Keratinocyte (primary cell): ENCODE measurements around the gene SCTR. TPM values are rescaled to one million over a fixed set of nuclear protein-coding genes. Genes with fewer than 3 reads are reported as not detected.

ENCODE experiments used
- DNase-seq: peaks from one replicate; pipeline ENCODE4 v3.0.0-alpha.2; 2011; ENCODE audit warnings: low read depth, missing footprints, low spot score
- FAIRE-seq: peaks from 2 replicates; lab custom pipeline; 2011; peaks lifted over from hg19 to GRCh38; lab: Jason Lieb, UNC
- H2AFZ ChIP-seq: 2 replicates; pipeline ENCODE4 v1.6.0; 2012; ENCODE audit warnings: low read length, control low read depth, inconsistent platforms; ENCODE audit not compliant: control insufficient read depth
- H3K27ac ChIP-seq: 2 replicates; pipeline ENCODE4 v1.5.1; 2011; ENCODE audit warnings: low read length; ENCODE audit not compliant: control insufficient read depth, insufficient read depth
- H3K27me3 ChIP-seq: 3 replicates; pipeline ENCODE4 v1.6.0; 2011; ENCODE audit warnings: low read length; ENCODE audit not compliant: control insufficient read depth, insufficient read depth; ENCODE audit errors: extremely low read depth
- H3K36me3 ChIP-seq, 2 experiments: 2 replicates in 1 of 2; 3 replicates in 1 of 2; pipeline ENCODE4 v1.5.1; 2011; ENCODE audit warnings: low read length in 2 of 2, mild to moderate bottlenecking in 1 of 2; ENCODE audit not compliant: control insufficient read depth in 2 of 2, insufficient read depth in 2 of 2; ENCODE audit errors: extremely low read depth in 1 of 2
- H3K4me1 ChIP-seq: 3 replicates; pipeline ENCODE4 v1.5.1; 2011; ENCODE audit warnings: low read length; ENCODE audit not compliant: control insufficient read depth, insufficient read depth; ENCODE audit errors: extremely low read depth
- H3K4me2 ChIP-seq: 3 replicates; pipeline ENCODE4 v1.6.0; 2011; ENCODE audit warnings: low read depth, low read length; ENCODE audit not compliant: control insufficient read depth, insufficient read depth; ENCODE audit errors: extremely low read depth
- H3K4me3 ChIP-seq, 3 experiments: fragments of 200-600 bp in 1 of 3; sonication (generic) in 1 of 3; 2 replicates in 2 of 3; 3 replicates in 1 of 3; pipeline ENCODE4 v1.5.1; 2011 to 2016; ENCODE audit warnings: low read length in 3 of 3, mild to moderate bottlenecking in 3 of 3, control low read depth in 2 of 3, inconsistent platforms in 1 of 3, low read depth in 1 of 3, mixed read lengths in 1 of 3, mixed run types in 1 of 3, moderate library complexity in 1 of 3; ENCODE audit not compliant: control insufficient read depth in 2 of 3, insufficient read depth in 2 of 3; ENCODE audit errors: extremely low read depth in 1 of 3
- H3K79me2 ChIP-seq: 2 replicates; pipeline ENCODE4 v1.6.0; 2012; ENCODE audit warnings: low read length; ENCODE audit not compliant: control insufficient read depth, insufficient read depth
- H3K9ac ChIP-seq: 3 replicates; pipeline ENCODE4 v1.6.0; 2011; ENCODE audit warnings: low read length; ENCODE audit not compliant: control insufficient read depth, insufficient read depth; ENCODE audit errors: extremely low read depth
- H3K9me1 ChIP-seq: 3 replicates; pipeline ENCODE4 v1.6.0; 2011; ENCODE audit warnings: low read length; ENCODE audit not compliant: control insufficient read depth, insufficient read depth; ENCODE audit errors: extremely low read depth
- H3K9me3 ChIP-seq: 2 replicates; pipeline ENCODE4 v1.5.1; 2012; ENCODE audit warnings: low read depth, low read length; ENCODE audit not compliant: control insufficient read depth
- H4K20me1 ChIP-seq: 3 replicates; pipeline ENCODE4 v1.6.0; 2011; ENCODE audit warnings: low read length; ENCODE audit not compliant: control insufficient read depth, insufficient read depth; ENCODE audit errors: extremely low read depth
- CTCF ChIP-seq, 3 experiments: IDR thresholded peaks in 1 of 3; conservative IDR thresholded peaks in 1 of 3; optimal IDR thresholded peaks in 1 of 3; 2 replicates in 2 of 3; 3 replicates in 1 of 3; pipeline versions ENCODE3 to v1.5.1; 2011; ENCODE audit warnings: low read length in 3 of 3, mild to moderate bottlenecking in 3 of 3, moderate library complexity in 2 of 3, control low read depth in 1 of 3, inconsistent platforms in 1 of 3; ENCODE audit not compliant: insufficient read depth in 2 of 3; ENCODE audit errors: extremely low read depth in 1 of 3
- EZH2 ChIP-seq: IDR thresholded peaks from one replicate; pipeline ENCODE4 v1.6.1; 2012; ENCODE audit warnings: inconsistent platforms, mild to moderate bottlenecking, low read length, moderate library complexity
- dilution Hi-C: fragments of 300-500 bp; cut with MboI; formaldehyde crosslinking; loops from one replicate; pipeline ENCODE4 v1.7.0; 2020; ENCODE audit warnings: low sequenced_read_pairs; ENCODE audit not compliant: extremely low pct_ligation_motif_present
- polyA plus RNA-seq, 5 experiments: library from polyadenylated mRNA; depleted of rRNA in 3 of 5; stranded (reverse) in 3 of 5; stranded (forward) in 1 of 5; unstranded in 1 of 5; fragments of >200 nt; gene quantifications; 1 replicate in 1 of 5; 2 replicates in 3 of 5; 3 replicates in 1 of 5; pipeline versions ENCODE4 v1.2.1 to v1.2.3, GENCODE V29; 2011 to 2012; ENCODE audit warnings: missing spikeins in 2 of 5, low read depth in 1 of 5, low replicate concordance in 1 of 5

SCTR gene
- polyA plus RNA-seq, 1 donor (not counting 4 experiments of a cell fraction or from before 2014, with no cell fraction given), result not detected

- dilution Hi-C loops, result no loop called here
- Histone ChIP-seq H3K9me3 (no peaks in the 10 kb centered on the region), H3K4me3 (no peak overlapping the region), H3K27ac (no peak overlapping the region), H3K9me1 (no peaks in the 10 kb centered on the region), H3K27me3 (no peaks in the 10 kb centered on the region), H3K36me3 (no peaks in the 10 kb centered on the region), H3K79me2 (no peaks in the 10 kb centered on the region), H3K4me1 (no peaks in the 10 kb centered on the region), H3K4me2 (no peak overlapping the region), H4K20me1 (no peaks in the 10 kb centered on the region), H3K9ac (no peak overlapping the region), H2AFZ (no peak overlapping the region)
- DNase-seq, result no peak
- no peak for FAIRE-seq
- TF ChIP-seq CTCF (optimal IDR thresholded peaks at IDR 0.05 in 1 of 3, IDR thresholded peaks at IDR 0.05 in 1 of 3, conservative IDR thresholded peaks at IDR 0.05 in 1 of 3; ENCODE audit: extremely low read depth in 1 of 3, insufficient read depth in 2 of 3, low read length in 3 of 3) (no peak), EZH2 (no peak)
Measured at GRCh38 chr2:119461811-119462210, 62.5 kb downstream of the SCTR start.

- H3K79me2 ChIP-seq, result no peaks in the 10 kb centered on the region
- H3K9me1 ChIP-seq, result no peaks in the 10 kb centered on the region
- H2AFZ ChIP-seq, result no peak overlapping the region
- H3K27me3 ChIP-seq, result peaks cover 3% of the 10 kb centered on the region
- DNase-seq (no peak), FAIRE-seq (no peak)
- H3K9ac ChIP-seq, result no peak overlapping the region
- no peaks in the 10 kb centered on the region for H3K4me1 ChIP-seq
- no peak overlapping the region for H3K27ac ChIP-seq
- TF ChIP-seq CTCF (optimal IDR thresholded peaks at IDR 0.05 in 1 of 3, IDR thresholded peaks at IDR 0.05 in 1 of 3, conservative IDR thresholded peaks at IDR 0.05 in 1 of 3; ENCODE audit: extremely low read depth in 1 of 3, insufficient read depth in 2 of 3, low read length in 3 of 3) (no peak), EZH2 (no peak)
- H3K36me3 ChIP-seq, result no peaks in the 10 kb centered on the region
- dilution Hi-C loops, result no loop called here
- H3K4me2 ChIP-seq, result no peak overlapping the region
- H4K20me1 ChIP-seq, result no peaks in the 10 kb centered on the region
- no peaks in the 10 kb centered on the region for H3K9me3 ChIP-seq
- H3K4me3 ChIP-seq, result no peak overlapping the region
Measured at GRCh38 chr2:119460076-119460475, 64.2 kb downstream of the SCTR start.
